Measurements from ENCODE around the gene CBX7.
"Not testable (repeated sequence)": the region's sequence is repeated elsewhere in the genome, so short reads cannot be mapped to it uniquely, and the experiment has no call there.

CBX7 gene

GRCh38 chr22:39174498-39175352, 22.2 kb upstream of the CBX7 start:
- DNase-seq (ENCODE audit: low spot score), result peak; percentile 29

GRCh38 chr22:39173787-39174497, 21.5 kb upstream of the CBX7 start:
- DNase-seq (ENCODE audit: low spot score), result no peak

- DNase-seq (ENCODE audit: low spot score), result no peak
Observed at GRCh38 chr22:39173050-39173706, 20.7 kb upstream of the CBX7 start.

DNA sequence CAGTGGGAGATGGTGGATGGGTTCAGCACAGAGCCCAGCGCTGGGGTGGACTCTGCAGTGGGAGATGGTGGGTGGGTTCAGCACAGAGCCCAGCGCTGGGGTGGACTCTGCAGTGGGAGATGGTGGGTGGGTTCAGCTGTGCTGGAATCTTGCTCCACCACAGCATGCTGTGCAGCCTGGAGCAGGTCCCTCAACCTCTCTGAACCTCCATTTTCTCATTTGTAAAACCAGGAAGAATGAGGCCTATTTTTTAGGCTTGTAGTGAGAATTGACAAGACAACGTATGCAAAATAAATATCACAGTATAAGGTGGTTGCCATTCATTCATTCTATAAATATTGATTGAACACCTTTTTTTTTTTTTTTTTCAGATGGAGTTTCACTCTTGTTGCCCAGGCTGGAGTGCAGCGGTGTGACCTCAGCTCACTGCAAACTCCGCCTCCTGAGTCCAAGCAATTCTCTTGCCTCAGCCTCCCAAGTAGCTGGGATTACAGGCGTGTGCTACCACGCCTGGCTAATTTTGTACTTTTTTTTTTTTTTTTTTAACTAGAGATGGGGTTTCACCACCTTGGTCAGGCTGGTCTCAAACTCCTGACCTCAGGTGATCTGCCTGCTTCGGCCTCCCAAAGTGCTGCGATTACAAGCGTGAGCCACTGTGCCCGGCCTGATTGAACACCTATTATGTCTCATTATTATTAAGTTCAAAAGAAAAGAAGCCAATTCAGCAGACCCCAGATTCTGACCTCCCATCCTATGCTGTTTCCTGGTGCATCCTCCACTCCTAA, 20.0 kb upstream of the CBX7 start:
- not testable (repeated sequence) for DNase-seq (ENCODE audit: low spot score)

- no peak for DNase-seq (ENCODE audit: low spot score)
Observed at GRCh38 chr22:39171623-39172264, 19.3 kb upstream of the CBX7 start.

DNA sequence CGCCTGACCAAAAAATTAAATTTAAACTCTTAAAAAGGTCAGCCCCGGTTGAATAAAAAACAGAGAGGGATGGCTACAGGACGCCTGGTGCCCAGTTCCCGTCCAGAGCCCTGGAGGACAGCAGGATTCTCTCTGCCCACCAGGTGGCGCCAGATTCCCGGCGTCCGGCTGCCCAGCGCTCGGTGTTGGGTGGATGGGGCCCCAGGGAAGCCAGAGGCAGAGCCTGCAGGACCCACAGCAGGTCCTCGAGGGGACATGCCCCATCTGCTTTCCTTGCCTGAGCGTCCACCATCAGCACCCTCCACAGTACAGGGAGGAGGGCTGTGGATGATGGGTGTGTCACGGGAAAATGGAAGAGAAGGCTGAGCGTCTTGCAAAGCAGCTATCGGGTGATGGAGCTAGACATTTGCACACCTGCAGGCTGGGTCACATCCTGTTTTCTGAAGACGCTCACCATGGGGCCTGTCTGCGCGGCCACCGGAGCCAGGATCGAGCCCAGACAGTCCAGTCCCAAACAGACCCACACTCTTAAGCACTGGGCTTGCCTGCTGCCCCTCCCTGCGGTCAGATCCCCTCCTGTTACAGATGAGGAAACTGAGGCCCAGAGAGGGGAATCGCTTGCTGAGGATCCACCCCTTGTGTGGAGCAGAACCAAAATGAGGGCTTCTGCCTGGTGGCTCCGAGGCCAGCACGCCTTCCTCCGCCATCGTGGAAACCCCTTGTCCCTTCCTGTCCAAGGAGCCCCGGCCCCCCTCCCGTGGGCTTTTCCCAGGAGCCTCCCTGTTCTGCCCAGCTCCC, 18.5 kb upstream of the CBX7 start:
- DNase-seq (ENCODE audit: low spot score), result peak; percentile 63

GRCh38 chr22:39169797-39170466, 17.5 kb upstream of the CBX7 start:
- no peak for DNase-seq (ENCODE audit: low spot score)

DNA sequence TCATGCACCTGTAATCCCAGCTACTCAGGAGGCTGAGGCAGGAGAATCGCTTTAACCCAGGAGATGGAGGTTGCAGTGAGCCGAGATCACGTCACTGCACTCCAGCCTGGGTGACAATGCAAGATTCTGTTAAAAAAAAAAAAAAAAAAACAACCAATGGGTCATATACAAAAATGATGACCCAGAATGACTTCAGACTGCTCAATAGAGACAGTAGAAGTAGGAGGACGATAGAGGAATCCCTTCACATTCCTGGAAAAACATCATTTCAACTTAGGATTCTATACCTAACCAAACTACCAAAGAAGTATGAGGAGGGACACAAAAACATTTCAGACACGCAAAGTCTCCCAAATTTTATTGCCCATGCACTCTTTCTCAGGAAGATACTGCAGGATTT, 14.1 kb upstream of the CBX7 start:
- no peak for DNase-seq (ENCODE audit: low spot score)

- not testable (repeated sequence) for DNase-seq (ENCODE audit: low spot score)
Observed at GRCh38 chr22:39156093-39156492, 3.6 kb upstream of the CBX7 start.

DNA sequence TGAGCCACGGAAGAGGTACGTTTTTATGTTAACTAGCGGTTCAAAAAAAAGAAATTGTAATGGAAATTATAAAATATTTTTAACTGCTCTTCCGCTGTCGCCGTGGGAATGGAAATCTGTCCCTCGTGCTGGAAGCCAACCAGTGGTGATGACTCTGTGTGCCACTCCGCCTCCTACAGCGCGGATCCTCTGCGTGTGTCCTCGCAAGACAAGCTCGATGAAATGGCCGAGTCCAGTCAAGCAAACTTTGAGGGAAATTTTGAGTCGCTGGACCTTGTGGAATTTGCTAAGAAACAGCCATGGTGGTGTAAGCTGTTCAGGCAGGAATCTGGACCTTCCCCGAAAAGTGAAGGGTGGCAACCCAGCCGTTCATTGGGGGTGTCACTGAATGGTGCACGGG, 2.9 kb upstream of the CBX7 start:
- DNase-seq (ENCODE audit: low spot score), result no peak

DNA sequence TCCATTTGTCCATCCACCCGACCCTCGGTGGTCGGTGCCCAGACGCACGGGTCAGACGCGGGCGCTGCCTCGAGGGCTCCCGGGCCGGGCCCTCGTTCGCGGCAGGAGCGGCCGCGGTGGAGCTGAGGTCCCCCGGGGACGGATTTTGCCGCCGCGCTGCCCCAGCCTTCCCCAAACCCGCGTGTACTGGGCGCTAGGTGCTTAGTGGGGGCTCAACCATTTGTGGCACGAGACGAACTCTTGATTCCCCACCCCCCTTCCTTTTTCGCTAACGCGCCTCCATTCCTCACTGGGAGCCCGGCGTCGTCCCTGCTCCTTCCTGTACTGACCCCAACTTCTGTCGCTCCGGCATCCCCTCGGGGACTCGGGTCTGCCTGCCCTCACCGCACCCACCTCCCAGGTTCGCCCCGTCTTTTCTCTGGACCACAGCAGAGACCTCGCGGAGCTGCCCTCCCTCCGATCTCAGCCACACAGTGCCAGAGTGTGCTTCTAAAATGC, 789 bp upstream of the CBX7 start:
- no peak for DNase-seq (ENCODE audit: low spot score)

- DNase-seq (ENCODE audit: low spot score), result no peak
Observed at GRCh38 chr22:39152024-39152510, 413 bp downstream of the CBX7 start.

GRCh38 chr22:39151329-39151975, 1.0 kb downstream of the CBX7 start:
- DNase-seq (ENCODE audit: low spot score), result no peak

GRCh38 chr22:39150848-39151215, 1.6 kb downstream of the CBX7 start:
- DNase-seq (ENCODE audit: low spot score), result no peak

DNA sequence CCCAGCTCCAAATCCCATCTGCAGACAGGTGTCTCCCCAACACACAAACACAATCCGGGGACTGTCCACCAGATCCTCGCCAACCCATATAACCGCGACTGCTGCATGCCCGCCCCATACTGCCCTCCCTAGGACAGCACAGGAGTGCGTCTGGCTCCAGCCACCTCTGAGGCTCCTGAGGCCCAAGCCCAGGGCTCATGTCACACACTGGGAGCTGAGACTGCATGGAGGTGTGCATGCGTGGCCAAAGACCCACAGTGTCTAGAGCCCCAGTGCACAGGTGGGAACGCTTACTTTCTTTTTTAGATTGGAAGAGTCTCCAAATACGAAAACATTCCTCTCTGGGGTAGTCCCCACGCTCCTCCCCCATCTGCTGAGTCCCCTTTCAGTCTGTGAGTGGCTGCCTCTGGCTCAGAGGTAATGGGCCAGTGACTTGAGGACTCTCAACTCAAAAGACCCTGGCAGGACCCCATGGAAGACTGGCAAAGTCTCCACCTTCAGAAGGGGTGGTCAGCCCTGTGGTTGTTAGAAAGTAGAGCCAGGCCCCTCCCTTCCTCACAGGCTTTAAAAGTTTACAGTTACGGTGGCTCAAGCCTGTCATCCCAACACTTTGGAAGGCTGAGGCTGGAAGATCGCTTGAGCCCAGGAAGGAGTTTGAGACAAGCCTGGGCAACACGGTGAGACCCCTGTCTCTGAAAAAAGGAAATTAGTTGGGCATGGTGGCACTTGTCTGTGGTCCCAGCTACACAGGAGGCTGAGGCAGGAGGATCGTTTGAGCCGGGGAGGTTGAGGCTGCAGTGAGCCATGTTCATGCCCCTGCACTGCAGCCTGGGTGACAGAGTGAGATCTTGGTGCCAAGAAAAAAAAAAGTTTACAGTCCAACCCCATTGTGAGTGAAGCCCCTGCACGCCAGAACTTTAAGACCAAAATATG, 2.3 kb downstream of the CBX7 start:
- no peak for DNase-seq (ENCODE audit: low spot score)

DNA sequence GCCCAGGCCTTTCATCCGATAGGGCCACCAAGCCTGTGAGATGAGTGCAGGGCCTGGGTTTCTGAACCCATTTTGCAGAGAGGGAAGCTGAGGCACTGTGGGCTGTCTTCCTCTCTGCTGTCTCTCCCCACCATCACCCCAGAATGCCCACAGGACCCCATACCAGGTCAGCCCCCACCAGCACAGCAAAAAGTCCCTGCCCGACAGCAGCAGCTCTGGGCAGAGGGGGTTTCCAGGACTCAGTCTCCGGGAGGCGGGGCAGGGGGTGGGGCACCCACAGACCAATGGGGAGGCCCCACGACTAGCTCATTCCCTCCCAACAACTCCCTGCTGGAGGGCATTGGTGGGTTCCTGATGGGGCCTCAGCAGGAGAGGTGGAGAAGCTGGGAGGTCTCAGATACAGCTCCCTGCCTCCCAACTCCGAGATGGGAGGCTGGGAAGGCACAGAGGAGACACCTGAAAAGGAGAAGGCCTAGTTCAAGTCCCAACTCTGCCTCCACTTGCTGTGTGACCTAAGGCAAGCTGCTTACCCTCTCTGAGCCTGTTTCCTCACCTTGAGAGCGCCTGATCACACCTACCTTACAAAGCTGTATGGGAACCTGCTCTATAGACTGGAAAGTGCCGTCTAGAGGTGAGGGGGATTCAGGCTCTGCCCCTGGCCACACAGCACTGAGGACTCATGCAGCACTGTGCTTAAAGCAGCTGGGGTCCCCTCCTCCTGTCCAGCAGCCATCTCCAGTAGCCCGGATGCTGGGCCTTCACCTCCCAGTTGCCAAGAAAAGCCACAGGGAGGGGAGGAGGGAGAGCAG, 3.5 kb downstream of the CBX7 start:
- no peak for DNase-seq (ENCODE audit: low spot score)

GRCh38 chr22:39148026-39148726, 4.3 kb downstream of the CBX7 start:
- DNase-seq (ENCODE audit: low spot score), result no peak
